HG03469 (cell line): Measurements from ENCODE around the gene FTH1.
"Not testable (repeated sequence)": the region's sequence is repeated elsewhere in the genome, so short reads cannot be mapped to it uniquely, and the experiment has no call there.

Experiments
- ATAC-seq: cut with Tn5 transposase; IDR thresholded peaks from one replicate; pipeline ENCODE4 v1.9.1; 2021; ENCODE audit warnings: mild to moderate bottlenecking, moderate library complexity, moderate number of reproducible peaks; ENCODE audit not compliant: unreplicated experiment

Gene FTH1

GRCh38 chr11:61964058-61964665, 3.3 kb downstream of the FTH1 start:
- ATAC-seq = no peak

- no peak for ATAC-seq
Measured at GRCh38 chr11:61963282-61964057, 4.0 kb downstream of the FTH1 start.

GRCh38 chr11:61963016-61963281, 4.5 kb downstream of the FTH1 start:
- ATAC-seq = no peak

- ATAC-seq = no peak
Measured at GRCh38 chr11:61962213-61963015, 5.0 kb downstream of the FTH1 start.

- ATAC-seq = no peak
Measured at GRCh38 chr11:61961570-61962212, 5.7 kb downstream of the FTH1 start.

GRCh38 chr11:61960532-61960931, 6.9 kb downstream of the FTH1 start:
- no peak for ATAC-seq

- ATAC-seq = no peak
Measured at GRCh38 chr11:61959678-61960077, 7.8 kb downstream of the FTH1 start.

GRCh38 chr11:61959114-61959513, 8.3 kb downstream of the FTH1 start:
- no peak for ATAC-seq

GRCh38 chr11:61958590-61958989, 8.8 kb downstream of the FTH1 start:
- ATAC-seq = no peak

GRCh38 chr11:61957021-61957770, 10.2 kb downstream of the FTH1 start:
- no peak for ATAC-seq

GRCh38 chr11:61956191-61957020, 11.0 kb downstream of the FTH1 start:
- ATAC-seq = no peak

GRCh38 chr11:61955422-61956135, 11.9 kb downstream of the FTH1 start:
- ATAC-seq = no peak

GRCh38 chr11:61954851-61955421, 12.5 kb downstream of the FTH1 start:
- no peak for ATAC-seq

- no peak for ATAC-seq
Measured at GRCh38 chr11:61954106-61954850, 13.2 kb downstream of the FTH1 start.

GRCh38 chr11:61953632-61954031, 13.8 kb downstream of the FTH1 start:
- ATAC-seq = not testable (repeated sequence)

- ATAC-seq = no peak
Measured at GRCh38 chr11:61952882-61953281, 14.6 kb downstream of the FTH1 start.

- ATAC-seq = no peak
Measured at GRCh38 chr11:61951484-61952135, 15.8 kb downstream of the FTH1 start.
